ENCODE results near the gene PIK3C2G.
"Not testable (repeated sequence)": the region's sequence is repeated elsewhere in the genome, so short reads cannot be mapped to it uniquely, and the experiment has no call there.

The PIK3C2G gene

GRCh38 chr12:18658179-18658578 lies 396.9 kb downstream of the PIK3C2G start:
- no peak for DNase-seq

- DNase-seq, result no peak
Observed at GRCh38 chr12:18658829-18659228, 397.5 kb downstream of the PIK3C2G start.

GRCh38 chr12:18676141-18676540 lies 414.8 kb downstream of the PIK3C2G start:
- no peak for DNase-seq

- DNase-seq, result no peak
Observed at GRCh38 chr12:18676996-18677588, 415.8 kb downstream of the PIK3C2G start.

GRCh38 chr12:18681818-18682217 lies 420.5 kb downstream of the PIK3C2G start:
- no peak for DNase-seq

GRCh38 chr12:18683327-18684013 lies 422.2 kb downstream of the PIK3C2G start:
- DNase-seq, result no peak

GRCh38 chr12:18684430-18684829 lies 423.1 kb downstream of the PIK3C2G start:
- no peak for DNase-seq

- DNase-seq, result no peak
Observed at GRCh38 chr12:18689771-18690170, 428.5 kb downstream of the PIK3C2G start.

GRCh38 chr12:18690653-18691052 lies 429.3 kb downstream of the PIK3C2G start:
- no peak for DNase-seq

- DNase-seq, result not testable (repeated sequence)
Observed at GRCh38 chr12:18693986-18694385, 432.7 kb downstream of the PIK3C2G start.

- no peak for DNase-seq
Observed at GRCh38 chr12:18696971-18697602, 435.8 kb downstream of the PIK3C2G start.
